SKM-1 treated with dmso at 0.1 percent for 144 hours (cell line): ENCODE measurements around the gene OGDH.
"Not testable (repeated sequence)": the region's sequence is repeated elsewhere in the genome, so short reads cannot be mapped to it uniquely, and the experiment has no call there.

Experiments
- DNase-seq: peaks from one replicate; lab custom pipeline; 2025; ENCODE audit not compliant: unreplicated experiment; lab: John Stamatoyannopoulos, UW

OGDH gene

DNA sequence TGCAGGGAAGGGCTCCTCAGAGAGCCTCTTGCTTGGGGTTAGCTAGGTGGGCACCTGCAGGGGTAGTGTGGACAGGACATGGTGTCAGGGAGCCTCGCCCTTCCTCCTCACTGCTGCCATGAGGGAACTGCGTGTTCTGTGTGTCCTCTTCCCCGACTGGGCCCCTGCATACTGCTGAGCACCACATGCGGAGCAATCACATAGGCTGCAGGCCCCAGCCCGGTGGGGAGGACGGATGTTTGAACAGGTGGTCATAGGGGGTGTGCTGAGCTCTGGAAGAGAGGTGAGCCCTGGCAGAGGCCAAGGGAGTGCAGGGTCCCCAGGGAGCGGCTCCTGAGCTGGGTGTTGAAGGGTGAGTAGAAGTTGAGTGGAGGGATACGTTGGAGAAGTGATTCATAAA, 93.9 kb downstream of the OGDH start:
- no peak for DNase-seq

GRCh38 chr7:44703391-44703790, 97.0 kb downstream of the OGDH start:
- DNase-seq = not testable (repeated sequence)

DNA sequence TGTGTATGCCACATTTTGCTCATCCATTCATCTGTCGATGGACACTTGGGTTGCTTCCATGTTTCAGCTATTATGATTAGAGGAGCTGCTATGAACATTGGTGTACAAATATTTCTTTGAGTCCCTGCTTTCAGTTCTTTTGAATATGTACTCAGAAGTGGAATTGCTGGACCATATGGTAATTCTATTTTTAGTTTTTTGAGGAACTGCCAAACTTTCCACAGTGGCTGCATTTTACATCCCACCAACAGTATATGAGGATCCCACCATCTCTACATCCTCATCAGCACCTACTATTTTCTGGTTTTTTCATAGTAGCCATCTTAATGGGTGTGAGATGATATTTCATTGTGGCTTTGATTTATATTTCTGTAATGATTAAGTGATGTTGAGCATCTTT, 97.5 kb downstream of the OGDH start:
- no peak for DNase-seq

DNA sequence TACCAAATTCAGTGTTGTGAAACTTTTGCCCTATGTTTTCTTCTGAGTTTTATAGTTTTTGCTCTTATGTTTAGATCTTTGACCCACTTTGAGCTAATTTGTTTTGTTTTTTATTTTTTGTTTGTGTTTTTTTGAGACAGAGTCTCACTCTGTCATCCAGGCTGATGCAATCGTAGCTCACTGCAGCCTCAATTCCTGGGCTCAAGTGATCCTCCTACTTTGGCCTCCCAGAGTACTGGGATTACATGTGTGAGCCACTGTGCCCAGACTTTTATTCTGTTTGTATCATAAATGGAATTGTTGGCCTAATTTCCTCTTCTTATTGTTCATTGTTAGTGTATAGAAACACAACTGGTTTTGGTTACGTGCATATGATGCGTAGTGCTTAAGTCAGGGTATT, 99.0 kb downstream of the OGDH start:
- no peak for DNase-seq

DNA sequence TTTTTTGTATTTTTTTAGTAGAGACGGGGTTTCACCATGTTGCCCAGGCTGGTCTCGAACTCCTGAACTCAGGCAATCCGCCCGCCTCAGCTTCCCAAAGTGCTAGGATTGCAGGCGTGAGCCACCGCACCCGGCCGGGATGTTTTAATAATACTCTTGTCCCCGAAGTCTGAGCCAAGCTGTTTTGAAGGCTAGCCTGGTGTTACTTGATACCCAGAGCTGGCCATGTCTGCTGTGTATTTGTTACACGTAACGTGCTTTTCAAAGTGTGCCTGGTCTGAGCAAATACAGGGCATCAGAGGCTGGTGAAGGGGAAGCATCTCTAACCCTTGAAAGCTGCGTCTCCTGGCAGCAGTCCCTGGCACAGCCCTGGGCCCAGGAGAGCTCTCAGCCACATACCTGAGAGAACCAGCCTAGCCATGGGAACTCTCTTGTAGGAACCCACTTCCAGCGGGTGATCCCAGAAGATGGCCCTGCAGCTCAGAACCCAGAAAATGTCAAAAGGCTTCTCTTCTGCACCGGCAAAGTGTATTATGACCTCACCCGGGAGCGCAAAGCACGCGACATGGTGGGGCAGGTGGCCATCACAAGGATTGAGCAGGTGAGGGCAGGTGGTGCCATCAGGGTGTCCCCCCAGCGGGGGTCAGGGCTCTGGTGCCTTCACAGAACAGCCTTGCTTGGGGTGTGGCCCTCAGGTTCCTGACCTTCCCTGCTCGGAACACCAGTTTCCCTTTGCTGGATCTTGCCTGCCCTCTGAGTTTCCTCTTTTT, 100.5 kb downstream of the OGDH start:
- no peak for DNase-seq

GRCh38 chr7:44707558-44708230, 101.3 kb downstream of the OGDH start:
- DNase-seq = no peak

DNA sequence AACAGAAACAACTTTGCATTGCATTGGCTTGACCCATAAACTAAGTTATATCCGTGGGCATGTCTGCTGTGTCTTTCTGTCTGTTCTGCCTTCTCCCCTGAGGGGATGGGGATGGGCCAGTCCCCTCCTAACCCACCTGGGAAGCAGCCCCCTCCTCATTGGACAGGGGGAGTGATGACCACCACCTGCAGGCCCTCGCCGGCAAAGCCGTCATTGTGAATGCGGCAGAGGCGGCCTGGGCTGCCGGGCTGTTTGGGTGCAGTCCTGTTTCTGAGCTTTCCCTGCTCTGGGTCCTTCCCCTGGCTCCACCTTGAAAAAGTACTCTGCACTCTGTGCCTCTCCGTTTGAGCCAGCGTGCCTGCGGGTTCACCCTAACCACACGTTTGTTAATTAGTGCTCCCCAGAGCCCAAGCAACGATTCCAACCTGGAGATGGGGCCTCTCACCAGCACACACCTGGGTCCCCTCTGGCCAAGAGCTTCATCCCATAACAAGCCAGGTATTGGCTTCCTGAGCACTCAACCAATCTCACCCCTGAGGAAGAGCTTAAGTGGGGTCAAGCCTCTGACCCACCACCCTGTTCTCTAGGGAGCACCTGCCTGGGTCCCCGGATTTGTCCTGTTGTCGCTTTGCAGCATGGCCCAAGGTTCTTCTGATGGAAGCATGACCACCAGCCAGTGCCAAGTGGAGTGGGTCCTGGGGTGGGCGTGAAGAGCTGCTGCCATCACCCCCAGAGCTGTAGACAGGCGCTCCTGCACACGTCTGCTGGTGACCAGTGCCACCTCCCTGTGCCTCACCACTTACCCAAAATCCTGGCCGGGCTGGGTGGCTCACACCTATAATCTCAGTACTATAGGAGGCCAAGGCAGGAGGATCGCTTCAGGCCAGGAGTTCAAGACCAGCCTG, 102.8 kb downstream of the OGDH start:
- DNase-seq = no peak

- DNase-seq = no peak
These were observed 103.6 kb downstream of the OGDH start for GRCh38 chr7:44709945-44710596.

DNA sequence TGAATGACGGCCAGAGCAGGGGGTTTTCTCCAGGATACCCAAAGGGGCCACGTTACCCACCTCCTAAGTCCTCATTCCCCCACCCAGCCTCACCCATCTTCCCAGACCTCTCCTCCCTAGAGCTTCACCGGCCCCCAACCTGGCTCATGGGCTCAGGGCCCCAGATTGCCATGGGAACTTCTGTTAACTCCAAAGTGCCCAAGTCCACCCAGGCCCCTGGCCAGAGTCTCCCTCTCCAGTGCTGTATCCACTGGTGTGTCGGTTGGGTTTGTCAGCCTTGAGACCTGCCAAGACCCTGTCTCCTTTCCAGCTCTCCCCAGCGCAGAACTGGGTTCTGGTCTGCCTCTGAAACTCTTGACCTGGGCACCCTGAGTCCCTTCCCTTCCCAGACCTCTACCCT, 105.1 kb downstream of the OGDH start:
- DNase-seq = no peak

DNA sequence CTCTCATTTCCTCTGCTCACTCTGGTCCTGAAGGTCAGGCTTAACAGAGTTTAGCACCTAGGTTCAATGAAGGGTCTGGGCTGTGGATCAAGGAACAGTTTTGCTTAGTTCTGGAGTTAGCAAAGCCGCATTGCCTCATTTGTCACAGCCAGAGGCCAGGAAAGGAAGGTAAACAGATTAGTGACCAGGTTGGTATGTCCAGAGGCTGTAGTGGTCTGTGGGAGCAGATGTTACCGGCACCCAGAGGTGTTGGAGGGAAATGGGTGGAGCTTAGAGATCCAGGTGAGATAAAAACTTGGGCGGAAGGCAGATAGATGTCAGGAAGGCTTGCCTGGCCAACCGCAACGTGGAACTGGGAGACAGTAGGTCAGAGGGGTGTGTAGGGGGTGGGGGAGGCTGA, 105.6 kb downstream of the OGDH start:
- DNase-seq = no peak

- DNase-seq = no peak
These were observed 106.7 kb downstream of the OGDH start for GRCh38 chr7:44713141-44713540.

DNA sequence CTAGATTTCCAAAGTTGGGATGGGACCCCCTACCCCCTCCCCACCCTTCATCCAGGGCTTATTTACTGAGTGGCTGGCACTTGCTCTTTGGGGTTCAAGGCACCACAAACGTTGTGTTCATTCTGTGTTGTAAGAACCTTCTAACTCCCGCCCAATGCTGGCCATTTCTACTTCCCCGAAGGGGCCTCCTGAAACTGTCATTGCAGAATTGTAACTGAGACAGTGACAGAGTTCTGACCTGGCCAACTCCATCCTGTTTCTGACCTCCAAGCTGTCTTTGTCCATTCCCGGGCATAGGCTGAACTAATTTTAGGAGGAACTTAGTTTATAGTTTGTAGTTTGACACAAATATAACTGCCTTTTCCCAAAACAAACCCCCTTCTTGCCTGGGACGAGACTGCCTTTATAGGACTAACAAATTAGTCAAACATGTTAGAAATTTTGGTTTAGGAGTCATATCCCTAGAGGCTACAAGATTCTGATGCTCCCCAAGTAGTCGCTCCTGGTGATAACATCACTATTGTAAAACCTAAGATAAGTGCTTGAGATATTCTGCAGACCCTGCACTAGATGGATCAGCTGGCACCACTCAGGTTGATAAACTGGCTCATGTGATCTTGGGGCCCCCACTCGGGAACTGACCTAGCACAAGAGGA, 107.4 kb downstream of the OGDH start:
- peak; percentile 8 for DNase-seq

GRCh38 chr7:44716205-44716604, 109.8 kb downstream of the OGDH start:
- DNase-seq = no peak

- no peak for DNase-seq
These were observed 113.9 kb downstream of the OGDH start for GRCh38 chr7:44720301-44720700.

DNA sequence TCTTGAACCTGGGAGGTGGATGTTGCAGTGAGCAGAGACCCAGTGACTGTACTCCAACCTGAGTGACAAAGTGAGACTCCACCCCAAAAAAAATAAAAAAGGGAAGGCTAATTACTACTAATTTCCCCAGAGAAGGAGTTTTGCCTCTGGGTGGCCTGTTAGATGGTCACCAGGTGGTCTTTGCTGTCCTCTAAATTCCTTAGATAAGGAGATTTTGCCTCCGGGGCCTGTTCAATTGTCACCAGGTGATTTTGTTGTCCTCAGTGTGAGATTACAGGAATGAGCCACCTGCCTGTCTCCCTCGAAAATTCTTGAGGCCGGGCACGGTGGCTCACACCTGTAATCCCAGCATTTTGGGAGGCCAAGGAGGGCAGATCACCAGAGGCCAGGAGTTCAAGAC, 117.8 kb downstream of the OGDH start:
- DNase-seq = no peak

- DNase-seq = not testable (repeated sequence)
These were observed 119.8 kb downstream of the OGDH start for GRCh38 chr7:44726250-44726649.

DNA sequence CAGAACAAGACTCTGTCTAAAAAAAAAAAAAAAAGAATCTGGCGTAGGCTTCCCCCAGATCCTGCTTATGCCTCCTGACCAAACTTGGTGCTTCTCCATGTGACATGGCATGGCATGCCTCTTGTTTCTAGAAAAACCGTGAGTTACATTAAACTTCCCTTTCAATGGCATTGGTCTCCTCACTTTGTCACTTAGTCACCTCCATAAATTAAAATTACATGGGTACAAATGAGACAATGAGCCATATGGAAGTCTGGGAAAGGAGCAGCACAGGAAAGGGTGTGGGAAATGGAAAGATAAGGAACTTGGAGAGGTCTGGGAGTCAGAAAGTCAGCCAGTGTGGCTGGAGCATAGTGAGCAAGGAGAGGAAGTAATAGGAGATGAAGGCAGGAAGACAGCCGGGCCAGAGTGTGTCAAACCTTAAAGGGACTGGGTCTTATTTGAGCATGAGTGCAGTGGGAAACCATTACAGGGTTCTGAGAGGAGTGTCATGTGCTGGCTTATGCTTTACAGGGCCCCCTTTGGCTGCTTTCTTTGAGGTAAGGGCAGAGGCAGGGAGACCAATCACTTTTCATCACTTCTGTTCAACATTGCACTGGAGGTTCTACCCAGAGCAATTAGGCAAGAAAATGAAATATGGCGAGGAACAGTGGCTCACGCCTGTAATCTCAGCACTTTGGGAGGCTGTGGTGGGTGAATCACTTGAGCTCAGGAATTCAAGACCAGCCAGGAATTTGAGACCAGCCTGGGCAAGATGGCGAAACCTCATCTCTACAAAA, 120.9 kb downstream of the OGDH start:
- DNase-seq = no peak

- DNase-seq = no peak
These were observed 121.5 kb downstream of the OGDH start for GRCh38 chr7:44727937-44728262.

GRCh38 chr7:44729949-44730590, 123.6 kb downstream of the OGDH start:
- no peak for DNase-seq

- not testable (repeated sequence) for DNase-seq
These were observed 126.5 kb downstream of the OGDH start for GRCh38 chr7:44732971-44733370.
